Fibroblast of villous mesenchyme (primary cell): ENCODE data around the gene PCNX2. TPM values are rescaled to one million over a fixed set of nuclear protein-coding genes. Genes with fewer than 3 reads are reported as not detected.

Source experiments
- DNase-seq: peaks from one replicate; pipeline ENCODE4 v3.0.0-alpha.2; 2010; ENCODE audit warnings: low read depth
- H3K4me3 ChIP-seq: 2 replicates; pipeline ENCODE4 v1.5.1; 2011; ENCODE audit warnings: low read depth, mild to moderate bottlenecking, low read length
- total RNA-seq: library from RNA; depleted of rRNA; stranded (reverse); fragments of >200 nt; gene quantifications from 2 replicates; pipeline ENCODE4 v1.2.3, GENCODE V29; 2012
- TF ChIP-seq, protein P1 (sequence below): IDR thresholded peaks from 2 replicates; pipeline ENCODE4 v1.5.1; 2012; ENCODE audit warnings: low read depth, mild to moderate bottlenecking, low read length; ENCODE audit not compliant: insufficient read depth

PCNX2 gene
- total RNA-seq, 1 donor = 38.4 TPM

DNA sequence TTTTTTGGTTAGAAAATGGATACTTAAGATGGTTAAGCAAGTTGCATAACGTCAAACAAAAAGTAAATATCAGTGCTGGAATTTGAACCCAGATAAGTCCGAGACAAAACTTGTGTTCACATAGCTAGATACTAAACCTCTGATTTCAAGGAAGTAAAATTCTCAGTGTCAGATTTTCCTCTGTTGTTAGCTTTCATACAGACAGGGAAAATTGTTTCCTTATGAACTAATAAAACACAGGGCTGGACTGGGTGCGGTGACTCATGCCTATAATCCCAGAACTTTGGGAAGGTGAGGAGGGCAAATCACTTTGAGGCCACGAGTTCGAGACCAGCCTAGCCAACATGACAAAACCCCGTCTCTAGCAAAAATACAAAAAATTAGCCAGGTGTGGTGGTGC lies 51.3 kb downstream of the PCNX2 start:
- no peak overlapping the region for H3K4me3 ChIP-seq
- TF ChIP-seq, protein P1, sequence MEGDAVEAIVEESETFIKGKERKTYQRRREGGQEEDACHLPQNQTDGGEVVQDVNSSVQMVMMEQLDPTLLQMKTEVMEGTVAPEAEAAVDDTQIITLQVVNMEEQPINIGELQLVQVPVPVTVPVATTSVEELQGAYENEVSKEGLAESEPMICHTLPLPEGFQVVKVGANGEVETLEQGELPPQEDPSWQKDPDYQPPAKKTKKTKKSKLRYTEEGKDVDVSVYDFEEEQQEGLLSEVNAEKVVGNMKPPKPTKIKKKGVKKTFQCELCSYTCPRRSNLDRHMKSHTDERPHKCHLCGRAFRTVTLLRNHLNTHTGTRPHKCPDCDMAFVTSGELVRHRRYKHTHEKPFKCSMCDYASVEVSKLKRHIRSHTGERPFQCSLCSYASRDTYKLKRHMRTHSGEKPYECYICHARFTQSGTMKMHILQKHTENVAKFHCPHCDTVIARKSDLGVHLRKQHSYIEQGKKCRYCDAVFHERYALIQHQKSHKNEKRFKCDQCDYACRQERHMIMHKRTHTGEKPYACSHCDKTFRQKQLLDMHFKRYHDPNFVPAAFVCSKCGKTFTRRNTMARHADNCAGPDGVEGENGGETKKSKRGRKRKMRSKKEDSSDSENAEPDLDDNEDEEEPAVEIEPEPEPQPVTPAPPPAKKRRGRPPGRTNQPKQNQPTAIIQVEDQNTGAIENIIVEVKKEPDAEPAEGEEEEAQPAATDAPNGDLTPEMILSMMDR = no peak
- DNase-seq = peak; percentile 93

DNA sequence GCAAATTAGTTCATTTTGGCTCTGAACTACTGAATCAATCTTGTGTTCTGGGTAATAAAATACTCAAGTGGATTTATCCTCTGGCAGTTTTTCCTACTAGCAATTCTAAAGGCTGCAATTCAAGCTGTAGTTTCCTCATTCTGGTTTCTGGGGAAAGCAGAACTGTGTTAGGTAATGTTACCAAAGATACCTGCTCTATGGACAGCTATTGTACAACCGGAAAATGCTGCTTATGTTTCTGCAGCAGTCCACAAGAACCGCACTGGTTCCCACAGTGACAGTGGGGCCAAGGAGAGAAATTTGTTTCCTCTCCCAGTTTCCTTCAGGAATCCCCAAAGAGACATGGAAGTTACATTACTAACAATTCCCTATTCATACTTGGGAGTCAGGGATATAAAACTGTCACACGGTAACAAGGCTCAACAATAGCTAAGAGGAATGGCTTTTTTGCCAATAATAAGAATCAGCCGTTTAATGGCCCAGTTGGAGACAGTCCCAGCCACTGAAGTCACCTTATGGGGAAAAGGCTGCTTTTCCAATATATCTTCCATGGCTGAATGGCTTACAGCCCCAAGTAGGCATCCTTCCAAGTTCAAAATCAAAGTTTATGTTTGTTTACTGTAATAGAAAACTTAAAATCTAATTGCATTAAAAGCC lies 52.6 kb downstream of the PCNX2 start:
- no peak overlapping the region for H3K4me3 ChIP-seq
- DNase-seq = no peak
- TF ChIP-seq, protein P1 = no peak

DNA sequence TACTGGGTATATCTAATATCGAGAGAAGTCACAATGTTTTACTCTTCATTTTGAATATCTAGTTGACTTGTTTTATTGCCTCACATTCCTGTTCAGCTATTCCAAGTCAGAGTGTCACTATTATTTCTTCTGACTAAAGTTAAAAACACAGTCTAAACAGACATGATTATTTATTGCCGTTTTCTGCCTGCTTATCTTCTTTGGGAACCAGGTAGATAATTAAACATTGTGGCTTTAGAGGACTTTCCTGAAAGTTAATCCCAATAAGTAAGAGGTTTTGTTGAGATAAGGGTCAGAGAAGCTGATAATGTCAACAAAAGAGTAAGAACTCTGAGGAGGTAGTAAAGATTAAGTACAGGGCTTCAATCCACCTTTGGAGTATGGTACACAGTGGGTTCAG lies 53.8 kb downstream of the PCNX2 start:
- TF ChIP-seq, protein P1 = no peak
- DNase-seq = peak; percentile 19
- H3K4me3 ChIP-seq = no peak overlapping the region

DNA sequence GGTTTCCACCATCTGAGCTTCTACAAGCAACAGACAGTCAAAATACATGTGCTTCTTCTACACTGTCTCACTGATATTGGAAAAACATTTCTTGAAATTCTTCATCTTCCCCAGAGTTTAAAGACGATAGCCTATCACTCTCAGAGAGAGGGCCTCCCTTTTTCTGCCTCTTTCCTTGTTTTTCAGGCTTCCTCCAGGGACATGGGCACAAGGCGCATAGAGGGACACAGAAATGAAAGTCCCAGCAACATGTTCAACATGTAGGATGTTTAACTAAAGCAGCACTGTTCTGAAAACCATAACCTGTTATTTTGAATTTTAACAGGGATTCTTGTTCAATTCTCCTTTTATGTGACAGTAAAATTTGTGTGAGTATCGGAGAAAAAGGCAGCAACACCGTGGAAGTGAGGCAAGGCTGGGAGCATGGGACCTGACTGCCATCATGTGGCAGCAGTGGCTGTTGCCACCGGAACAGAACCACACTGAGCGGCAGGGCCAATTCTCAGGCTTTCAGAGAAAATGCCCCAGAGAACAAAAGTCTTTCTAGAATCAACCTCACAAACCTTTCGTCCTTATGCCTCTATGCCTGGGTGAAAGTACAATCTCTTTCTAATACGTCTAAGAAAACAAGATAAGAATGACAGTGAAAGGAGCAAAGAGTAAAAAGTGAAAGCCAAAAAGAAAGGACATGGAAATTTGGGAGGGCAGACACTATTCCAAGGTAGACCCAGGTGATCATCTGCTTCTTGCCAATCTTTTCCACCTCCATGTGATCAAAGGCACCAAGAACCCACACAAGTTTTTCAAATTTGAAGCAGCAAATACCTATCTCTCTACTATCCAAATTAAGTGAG lies 54.5 kb downstream of the PCNX2 start:
- TF ChIP-seq, protein P1 = peak; percentile 85
- H3K4me3 ChIP-seq = no peak overlapping the region
- DNase-seq = peak; percentile 64

DNA sequence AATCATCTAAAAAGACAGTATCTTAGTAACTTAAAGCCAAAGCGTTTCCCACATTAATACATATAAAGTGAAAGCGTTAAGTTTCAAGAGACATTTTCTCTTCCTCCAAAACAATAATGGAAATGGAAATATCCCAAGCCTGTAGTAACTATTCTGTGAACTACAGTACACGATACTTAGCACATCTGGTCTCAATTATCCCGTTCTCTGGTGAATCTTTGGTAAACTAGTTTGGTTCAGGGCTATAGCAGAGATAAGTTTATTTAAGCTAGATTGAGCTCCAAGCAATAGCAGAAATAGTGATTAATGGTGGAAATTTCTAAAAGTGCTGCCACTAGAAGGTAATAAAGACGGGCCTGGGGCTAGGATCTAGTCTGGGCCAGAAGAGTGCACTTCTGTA lies 55.2 kb downstream of the PCNX2 start:
- H3K4me3 ChIP-seq = no peak overlapping the region
- DNase-seq = peak; percentile 52
- TF ChIP-seq, protein P1 = no peak

DNA sequence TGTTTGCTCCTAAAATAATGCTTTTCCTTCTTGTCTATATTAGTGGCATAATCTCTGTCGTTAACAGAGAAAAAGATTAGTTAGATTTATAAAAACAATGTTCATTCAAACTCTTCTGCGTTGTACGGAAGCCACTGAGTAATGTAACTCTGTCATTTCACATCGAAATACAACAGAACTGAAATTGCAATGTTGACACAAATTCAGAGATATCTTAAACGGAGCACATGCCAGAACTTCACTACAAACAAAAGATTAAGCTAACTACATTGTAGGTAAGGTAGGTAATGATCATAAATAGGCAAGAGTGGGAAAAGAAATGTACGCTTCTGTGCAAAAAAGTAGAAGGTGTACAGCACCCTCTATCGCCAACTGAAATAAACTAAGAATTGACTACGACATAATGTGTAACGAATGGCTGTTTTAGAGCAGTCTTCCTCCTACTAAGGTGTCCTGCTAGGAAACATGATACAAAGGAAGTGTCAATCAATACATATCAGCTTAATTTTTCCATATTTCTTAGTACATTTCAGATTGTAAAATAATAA lies 56.6 kb downstream of the PCNX2 start:
- H3K4me3 ChIP-seq = no peak overlapping the region
- TF ChIP-seq, protein P1 = peak; percentile 16
- peak; percentile 14 for DNase-seq
